Measurements from ENCODE around the gene PTGES3L.
A peak's percentile ranks its signal among the peaks of the same experiment; 100 is the strongest.

Gene PTGES3L

DNA sequence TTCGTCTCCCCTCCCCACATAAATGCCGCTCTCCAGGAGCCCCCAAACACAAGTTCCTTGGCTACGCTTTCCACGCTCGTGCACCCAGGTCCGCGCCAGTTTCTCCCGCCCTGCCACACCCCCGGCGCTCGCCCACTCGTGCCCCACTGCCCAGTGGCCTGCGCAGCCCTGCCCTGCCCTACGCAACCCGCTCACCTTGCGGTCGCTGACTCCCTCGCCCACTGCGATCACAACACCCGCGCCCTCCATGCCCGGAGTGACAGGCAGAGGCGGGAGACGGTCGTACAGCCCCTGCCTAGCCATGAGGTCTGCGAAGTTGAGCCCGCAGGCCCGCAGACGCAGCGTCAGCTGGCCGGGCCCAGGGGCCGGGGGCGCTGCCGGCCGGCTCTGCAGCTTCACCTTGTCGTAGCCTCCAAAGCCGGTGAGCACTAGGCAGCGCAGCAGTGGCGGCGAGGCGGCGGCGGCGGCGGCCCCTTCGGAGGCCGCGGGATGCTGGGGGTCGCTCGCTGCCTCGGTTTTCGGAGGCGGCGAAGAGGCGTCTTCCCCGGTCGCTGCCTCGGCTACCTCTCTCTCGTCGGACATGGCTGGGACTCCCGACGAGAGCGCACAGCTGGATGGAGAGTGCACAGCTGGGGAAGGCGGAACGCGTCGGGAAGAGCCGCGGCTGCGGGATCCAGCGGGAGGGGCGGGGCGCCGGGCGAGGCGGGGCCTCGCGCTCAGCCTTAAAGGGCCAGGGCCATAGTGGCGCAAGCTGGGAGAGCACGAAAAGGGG is 42.0 kb upstream of the PTGES3L start, which contains the start of gene VAT1:
Gene VAT1 (minus strand): TSS at position 645 of the 772 bp plus-strand sequence. CDS start 63 bp downstream, at position 582.
- Histone ChIP-seq H3K36me3 (ENCODE audit: control insufficient read depth in 1 of 2, insufficient read depth in 2 of 2, low read depth in 1 of 2, low read length in 2 of 2) (peaks cover 20 to 31% of the 10 kb centered on the region in 2 experiments), H3K4ac (ENCODE audit: low read depth in 1 of 2, low read length in 2 of 2) (peak within 1 kb of the TSS; percentile 79), H3K79me1 (replicated peaks; ENCODE audit: low read length, poor library complexity, severe bottlenecking) (peaks cover 10% of the 10 kb centered on the region), H2BK12ac (ENCODE audit: low read length in 2 of 2) (peak within 1 kb of the TSS in 1 of 2 experiments; percentile 60), H4K8ac (ENCODE audit: low read length) (peak within 1 kb of the TSS; percentile 94), H3K4me2 (ENCODE audit: low read length, poor library complexity, severe bottlenecking) (peak within 1 kb of the TSS; percentile 77), H3K27me3 (ENCODE audit: control insufficient read depth in 1 of 2, insufficient read depth in 1 of 2, low read length in 2 of 2) (no peaks in the 10 kb centered on the region), H3K23ac (ENCODE audit: low read length in 2 of 2) (peak within 1 kb of the TSS; percentile 37 to 96), H2BK15ac (ENCODE audit: low read depth, poor library complexity, severe bottlenecking) (peak within 1 kb of the TSS; percentile 57), H3K14ac (ENCODE audit: low read length in 2 of 2) (peak within 1 kb of the TSS; percentile 25 to 99), H3K27ac (ENCODE audit: low read length, poor library complexity, severe bottlenecking) (peak within 1 kb of the TSS; percentile 41), H2BK5ac (ENCODE audit: low read depth, low read length, poor library complexity, severe bottlenecking) (no peak within 1 kb of the TSS), H4K91ac (ENCODE audit: low read length) (peak within 1 kb of the TSS; percentile 99), H3K18ac (ENCODE audit: low read depth in 1 of 2, low read length in 2 of 2) (peak within 1 kb of the TSS; percentile 98 to 99), H2AK5ac (ENCODE audit: low read length, severe bottlenecking) (no peak within 1 kb of the TSS), H3K9me3 (ENCODE audit: control insufficient read depth, low read length) (no peaks in the 10 kb centered on the region), H2AFZ (ENCODE audit: low read depth, low read length) (peak within 1 kb of the TSS; percentile 43), H3K4me3 (ENCODE audit: insufficient read depth in 1 of 2, low read depth in 1 of 2, low read length in 2 of 2) (peak within 1 kb of the TSS; percentile 95 to 99), H3K9ac (ENCODE audit: low read length) (peak within 1 kb of the TSS; percentile 96), H2BK120ac (ENCODE audit: low read depth, low read length) (peak within 1 kb of the TSS; percentile 96), H3K4me1 (ENCODE audit: control insufficient read depth, insufficient read depth, low read depth, low read length) (peaks cover 24% of the 10 kb centered on the region)
- DNase-seq, result peak; percentile 86
- WGBS, result under 1% methylated on average over 71 of the region's 80 CpGs

DNA sequence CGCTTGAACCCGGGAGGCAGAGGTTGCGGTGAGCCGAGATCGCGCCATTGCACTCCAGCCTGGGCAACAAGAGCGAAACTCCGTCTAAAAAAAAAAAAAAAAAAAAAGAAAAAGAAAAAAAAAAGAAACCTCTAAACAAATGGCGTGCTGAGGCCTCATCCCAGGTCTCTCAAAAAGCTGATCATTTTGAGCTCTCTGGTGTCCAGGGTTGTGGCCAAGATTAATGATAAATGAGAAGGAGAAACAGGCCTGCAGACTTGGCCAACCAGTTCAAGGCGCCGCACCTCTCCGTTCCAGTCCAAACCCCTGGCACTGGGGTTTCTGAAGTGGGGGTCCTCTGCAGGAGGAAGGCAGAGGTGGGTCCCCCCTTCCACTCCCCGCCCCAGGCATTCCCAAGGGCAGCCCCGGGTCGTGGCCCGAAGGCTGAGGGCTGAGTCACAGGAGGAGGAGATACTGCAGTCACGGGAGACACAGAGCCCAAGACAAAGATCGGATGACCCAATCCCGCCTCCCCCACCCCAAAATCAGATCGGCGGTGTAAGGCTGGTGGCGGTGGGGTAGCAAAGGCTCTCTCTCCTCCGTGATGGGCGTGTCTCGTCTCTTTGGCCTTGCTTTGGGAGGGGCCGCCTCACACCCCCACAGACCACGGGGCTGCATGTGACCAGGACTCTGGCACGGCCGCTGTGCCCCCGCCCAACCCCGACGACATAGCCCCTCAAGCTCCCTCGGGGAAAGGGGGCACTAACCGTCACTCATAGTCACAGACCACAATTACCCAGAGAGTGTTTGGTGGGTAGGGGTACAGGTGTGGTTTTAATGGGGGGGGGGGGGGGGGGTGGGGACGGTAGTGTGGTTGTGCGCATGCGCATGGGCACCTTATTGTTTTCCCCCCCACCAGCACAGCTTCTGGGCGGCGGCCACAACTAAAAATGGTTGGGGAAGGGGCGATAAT is 41.2 kb upstream of the PTGES3L start:
- 19% methylated on average over 7 of the region's 40 CpGs for WGBS

DNA sequence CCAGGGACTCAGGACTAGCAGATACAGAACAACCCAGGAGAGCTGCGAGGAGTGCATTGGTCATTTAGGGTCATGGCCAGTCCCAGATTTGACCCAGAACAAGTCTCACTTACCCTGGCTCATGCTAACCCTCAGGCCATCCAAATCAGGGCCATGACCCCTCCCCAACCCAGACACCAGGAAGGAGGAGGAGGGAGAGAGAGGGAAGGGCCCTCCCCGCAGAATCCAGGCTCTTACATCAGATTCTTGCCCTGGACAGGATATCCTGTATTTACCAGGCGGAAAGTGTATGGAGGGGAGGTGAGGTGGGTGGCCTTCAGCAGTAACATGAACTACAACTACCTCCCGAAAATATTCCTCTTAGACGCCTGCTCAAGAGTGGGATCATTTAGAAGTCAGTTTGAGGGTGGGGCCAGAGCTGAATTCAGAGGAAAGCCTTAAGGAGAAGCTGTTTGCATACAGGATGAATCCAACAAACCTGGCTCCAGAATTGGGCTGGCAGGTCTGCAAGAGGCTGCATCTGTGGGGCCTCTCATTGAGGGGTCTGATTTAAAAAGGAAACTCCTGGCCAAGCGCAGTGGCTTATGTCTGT is 40.2 kb upstream of the PTGES3L start:
- WGBS, result 40% methylated on average over 3 of the region's 6 CpGs
- Histone ChIP-seq H3K9ac (ENCODE audit: low read length) (peak overlapping the region; percentile 96), H3K36me3 (ENCODE audit: control insufficient read depth in 1 of 2, insufficient read depth in 2 of 2, low read depth in 1 of 2, low read length in 2 of 2) (peaks cover 37 to 49% of the 10 kb centered on the region in 2 experiments), H3K4me2 (ENCODE audit: low read length, poor library complexity, severe bottlenecking) (peak overlapping the region; percentile 31), H2BK12ac (ENCODE audit: low read length in 2 of 2) (peak overlapping the region in 1 of 2 experiments; percentile 43), H2BK120ac (ENCODE audit: low read depth, low read length) (no peak overlapping the region), H4K8ac (ENCODE audit: low read length) (peak overlapping the region; percentile 8), H4K91ac (ENCODE audit: low read length) (peak overlapping the region; percentile 18), H3K4me1 (ENCODE audit: control insufficient read depth, insufficient read depth, low read depth, low read length) (peaks cover 27% of the 10 kb centered on the region), H3K27ac (ENCODE audit: low read length, poor library complexity, severe bottlenecking) (no peak overlapping the region), H3K27me3 (ENCODE audit: control insufficient read depth in 1 of 2, insufficient read depth in 1 of 2, low read length in 2 of 2) (no peaks in the 10 kb centered on the region), H3K4ac (ENCODE audit: low read depth in 1 of 2, low read length in 2 of 2) (peak overlapping the region in 1 of 2 experiments; percentile 20), H3K23ac (ENCODE audit: low read length in 2 of 2) (peak overlapping the region in 1 of 2 experiments; percentile 60), H2AFZ (ENCODE audit: low read depth, low read length) (no peak overlapping the region), H3K4me3 (ENCODE audit: insufficient read depth in 1 of 2, low read depth in 1 of 2, low read length in 2 of 2) (peak overlapping the region in 1 of 2 experiments; percentile 99), H2BK5ac (ENCODE audit: low read depth, low read length, poor library complexity, severe bottlenecking) (no peak overlapping the region), H3K14ac (ENCODE audit: low read length in 2 of 2) (no peak overlapping the region), H3K18ac (ENCODE audit: low read depth in 1 of 2, low read length in 2 of 2) (peak overlapping the region; percentile 44 to 77), H2AK5ac (ENCODE audit: low read length, severe bottlenecking) (peak overlapping the region; percentile 33), H3K9me3 (ENCODE audit: control insufficient read depth, low read length) (no peaks in the 10 kb centered on the region), H3K79me1 (replicated peaks; ENCODE audit: low read length, poor library complexity, severe bottlenecking) (peaks cover 19% of the 10 kb centered on the region), H2BK15ac (ENCODE audit: low read depth, poor library complexity, severe bottlenecking) (peak overlapping the region; percentile 65)
- DNase-seq, result no peak

More for the DNA sequence above, 41.2 kb upstream of the PTGES3L start:
- no peaks in the 10 kb centered on the region for H3K9me3 ChIP-seq (ENCODE audit: control insufficient read depth, low read length)
- peak overlapping the region; percentile 94 for H4K8ac ChIP-seq (ENCODE audit: low read length)
- peak overlapping the region; percentile 64 to 79 for H3K4ac ChIP-seq (ENCODE audit: low read depth in 1 of 2, low read length in 2 of 2)
- H2AK5ac ChIP-seq (ENCODE audit: low read length, severe bottlenecking), result no peak overlapping the region
- peak overlapping the region in 1 of 2 experiments; percentile 60 for H2BK12ac ChIP-seq (ENCODE audit: low read length in 2 of 2)
- peak overlapping the region; percentile 96 for H2BK120ac ChIP-seq (ENCODE audit: low read depth, low read length)
- peak; percentile 91 for DNase-seq
- peaks cover 27 to 40% of the 10 kb centered on the region in 2 experiments for H3K36me3 ChIP-seq (ENCODE audit: control insufficient read depth in 1 of 2, insufficient read depth in 2 of 2, low read depth in 1 of 2, low read length in 2 of 2)
- no peak overlapping the region for H2BK5ac ChIP-seq (ENCODE audit: low read depth, low read length, poor library complexity, severe bottlenecking)
- H3K23ac ChIP-seq (ENCODE audit: low read length in 2 of 2), result no peak overlapping the region
- H3K9ac ChIP-seq (ENCODE audit: low read length), result peak overlapping the region; percentile 96
- peak overlapping the region; percentile 43 for H2AFZ ChIP-seq (ENCODE audit: low read depth, low read length)
- no peaks in the 10 kb centered on the region for H3K27me3 ChIP-seq (ENCODE audit: control insufficient read depth in 1 of 2, insufficient read depth in 1 of 2, low read length in 2 of 2)
- peaks cover 24% of the 10 kb centered on the region for H3K4me1 ChIP-seq (ENCODE audit: control insufficient read depth, insufficient read depth, low read depth, low read length)
- peak overlapping the region; percentile 98 to 99 for H3K18ac ChIP-seq (ENCODE audit: low read depth in 1 of 2, low read length in 2 of 2)
- no peak overlapping the region for H2BK15ac ChIP-seq (ENCODE audit: low read depth, poor library complexity, severe bottlenecking)
- peak overlapping the region; percentile 77 for H3K4me2 ChIP-seq (ENCODE audit: low read length, poor library complexity, severe bottlenecking)
- peak overlapping the region; percentile 99 for H4K91ac ChIP-seq (ENCODE audit: low read length)
- H3K79me1 ChIP-seq (replicated peaks; ENCODE audit: low read length, poor library complexity, severe bottlenecking), result peaks cover 15% of the 10 kb centered on the region
- H3K4me3 ChIP-seq (ENCODE audit: insufficient read depth in 1 of 2, low read depth in 1 of 2, low read length in 2 of 2), result peak overlapping the region; percentile 95 to 99
- H3K27ac ChIP-seq (ENCODE audit: low read length, poor library complexity, severe bottlenecking), result peak overlapping the region; percentile 36
- H3K14ac ChIP-seq (ENCODE audit: low read length in 2 of 2), result peak overlapping the region in 1 of 2 experiments; percentile 99
